22Rv1 (cell line): Measurements from ENCODE around the gene KRT34.

Experiments used
- CTCF ChIP-seq: fragments of 450-650 bp; IDR thresholded peaks from 2 replicates; pipeline ENCODE4 v1.5.1; 2017; ENCODE audit warnings: mild to moderate bottlenecking
- ZFX ChIP-seq: fragments of 450-650 bp; IDR thresholded peaks from 2 replicates; pipeline ENCODE4 v1.6.1; 2017; ENCODE audit warnings: antibody characterized with exemption, borderline replicate concordance

GRCh38 chr17:41338961-41339485, 43.1 kb downstream of the KRT34 start:
- TF ChIP-seq CTCF: no peak
- no peak for TF ChIP-seq ZFX
